Tibial nerve (tissue), 4 donors: ENCODE data around the gene CDH12. TPM values are rescaled to one million over a fixed set of nuclear protein-coding genes. Genes with fewer than 3 reads are reported as not detected.

Experiments
- DNase-seq, 2 donors: peaks; one replicate each; pipeline ENCODE4 v3.0.0-alpha.2; 2019; ENCODE audit warnings: low spot score in 2 of 2
- H3K27ac ChIP-seq, 4 donors: fragments of 200-600 bp; sonication (generic) in 3 of 4; one replicate each; pipeline ENCODE4 v1.5.1; 2017 to 2019; ENCODE audit warnings: mild to moderate bottlenecking in 1 of 4
- H3K27me3 ChIP-seq, 2 donors: fragments of 200-600 bp; sonication (generic) in 1 of 2; one replicate each; pipeline versions ENCODE4 v1.5.1 to v1.6.0; 2017 to 2019
- H3K36me3 ChIP-seq, 3 donors: fragments of 200-600 bp; sonication (generic); one replicate each; pipeline ENCODE4 v1.5.1; 2018 to 2019
- H3K4me1 ChIP-seq, 4 donors: fragments of 200-600 bp; sonication (generic) in 3 of 4; one replicate each; pipeline ENCODE4 v1.5.1; 2017 to 2019
- H3K4me3 ChIP-seq, 4 donors: fragments of 200-600 bp; sonication (generic) in 3 of 4; one replicate each; pipeline ENCODE4 v1.5.1; 2017 to 2019; ENCODE audit warnings: mild to moderate bottlenecking in 1 of 4, moderate library complexity in 1 of 4
- H3K9me3 ChIP-seq, 4 donors: fragments of 200-600 bp; sonication (generic) in 3 of 4; one replicate each; pipeline ENCODE4 v1.5.1; 2017 to 2019
- EP300 ChIP-seq, 2 donors: sonication (generic); formaldehyde crosslinking; IDR thresholded peaks; one replicate each; pipeline ENCODE4 v1.6.1; 2017; ENCODE audit warnings: antibody characterized with exemption in 2 of 2, mild to moderate bottlenecking in 1 of 2
- POLR2A ChIP-seq, 2 donors: fragments of 450-650 bp; IDR thresholded peaks; one replicate each; pipeline ENCODE4 v1.6.1; 2017; ENCODE audit warnings: antibody characterized with exemption in 2 of 2, mild to moderate bottlenecking in 2 of 2, moderate library complexity in 2 of 2
- WGBS, 2 donors: methylation state at CpG; one replicate each; pipeline ENCODE4 v1.1.5; 2018; 5-methylcytosine and 5-hydroxymethylcytosine counted together
- total RNA-seq, 4 donors: library from RNA; depleted of rRNA; stranded (reverse); fragments of >200 nt; gene quantifications; one replicate each; pipeline ENCODE4 v1.1.0, GENCODE V29; 2016
- TF ChIP-seq, protein P1 (sequence below), 5 experiments: fragments of 200-600 bp in 3 of 5; fragments of 450-650 bp in 2 of 5; sonication (generic) in 3 of 5; IDR thresholded peaks; one replicate each; pipeline ENCODE4 v1.5.1; 2016 to 2019; ENCODE audit warnings: antibody characterized with exemption in 5 of 5, mild to moderate bottlenecking in 3 of 5, moderate library complexity in 2 of 5

The CDH12 gene
- total RNA-seq, 4 donors from 2014 or later = 0.30 TPM; not detected in 3

DNA sequence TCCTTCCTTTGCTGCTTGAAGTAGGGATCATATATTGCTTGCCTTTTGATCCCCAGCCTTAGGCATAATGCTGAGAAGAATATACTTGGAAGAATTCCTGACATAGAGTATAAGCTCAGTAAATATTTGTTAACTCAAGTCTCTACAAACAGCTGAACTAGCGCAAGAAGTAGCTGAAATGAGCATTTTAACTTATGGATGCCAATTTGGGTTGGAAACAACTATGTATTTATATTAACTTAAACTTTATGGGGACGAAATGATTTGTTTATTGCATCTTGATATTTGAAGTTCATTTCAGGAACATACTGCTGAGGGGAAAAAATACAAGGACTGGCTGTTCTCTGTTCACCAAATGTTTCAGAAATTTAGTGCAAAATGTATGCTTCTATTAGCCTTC is 258.7 kb downstream of the CDH12 start:
- no peak for TF ChIP-seq POLR2A (IDR thresholded peaks at IDR 0.05)
- TF ChIP-seq, protein P1, sequence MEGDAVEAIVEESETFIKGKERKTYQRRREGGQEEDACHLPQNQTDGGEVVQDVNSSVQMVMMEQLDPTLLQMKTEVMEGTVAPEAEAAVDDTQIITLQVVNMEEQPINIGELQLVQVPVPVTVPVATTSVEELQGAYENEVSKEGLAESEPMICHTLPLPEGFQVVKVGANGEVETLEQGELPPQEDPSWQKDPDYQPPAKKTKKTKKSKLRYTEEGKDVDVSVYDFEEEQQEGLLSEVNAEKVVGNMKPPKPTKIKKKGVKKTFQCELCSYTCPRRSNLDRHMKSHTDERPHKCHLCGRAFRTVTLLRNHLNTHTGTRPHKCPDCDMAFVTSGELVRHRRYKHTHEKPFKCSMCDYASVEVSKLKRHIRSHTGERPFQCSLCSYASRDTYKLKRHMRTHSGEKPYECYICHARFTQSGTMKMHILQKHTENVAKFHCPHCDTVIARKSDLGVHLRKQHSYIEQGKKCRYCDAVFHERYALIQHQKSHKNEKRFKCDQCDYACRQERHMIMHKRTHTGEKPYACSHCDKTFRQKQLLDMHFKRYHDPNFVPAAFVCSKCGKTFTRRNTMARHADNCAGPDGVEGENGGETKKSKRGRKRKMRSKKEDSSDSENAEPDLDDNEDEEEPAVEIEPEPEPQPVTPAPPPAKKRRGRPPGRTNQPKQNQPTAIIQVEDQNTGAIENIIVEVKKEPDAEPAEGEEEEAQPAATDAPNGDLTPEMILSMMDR (IDR thresholded peaks at IDR 0.05) = no peak
- no peak for TF ChIP-seq EP300 (IDR thresholded peaks at IDR 0.05)
- 66 to 78% methylated on average over 2 of the region's 2 CpGs for WGBS, 2 donors

DNA sequence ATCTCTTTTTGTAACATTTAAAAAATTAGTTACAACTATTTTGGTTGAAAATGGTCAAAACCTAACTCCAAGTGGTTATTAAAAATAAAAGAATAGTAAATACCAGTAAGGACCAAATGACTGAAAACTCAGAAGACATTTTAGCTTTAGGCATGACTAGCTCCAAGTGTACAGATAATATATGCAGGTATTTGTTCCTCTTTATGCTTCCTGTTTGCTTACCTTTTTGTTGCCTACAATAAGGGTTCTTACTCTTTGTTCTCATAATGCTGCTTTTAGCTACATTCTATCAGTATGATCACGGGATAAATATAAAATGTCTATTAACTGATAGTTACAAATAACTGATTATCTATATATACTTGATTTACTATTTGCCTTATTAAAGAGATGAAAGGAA is 259.6 kb downstream of the CDH12 start:
- 88 to 91% methylated on average over 1 of the region's 1 CpG for WGBS, 2 donors
- no peaks in the 10 kb centered on the region for H3K36me3 ChIP-seq
- TF ChIP-seq, protein P1 (IDR thresholded peaks at IDR 0.05) = no peak
- TF ChIP-seq POLR2A (IDR thresholded peaks at IDR 0.05) (no peak), EP300 (IDR thresholded peaks at IDR 0.05) (no peak)
- H3K9me3 ChIP-seq = no peaks in the 10 kb centered on the region
- no peak overlapping the region for H3K27ac ChIP-seq
- H3K4me1 ChIP-seq = no peaks in the 10 kb centered on the region
- H3K27me3 ChIP-seq = no peaks in the 10 kb centered on the region
- H3K4me3 ChIP-seq = no peak overlapping the region
- DNase-seq = no peak

More for the DNA sequence above, 258.7 kb downstream of the CDH12 start:
- no peak overlapping the region for H3K27ac ChIP-seq
- no peaks in the 10 kb centered on the region for H3K4me1 ChIP-seq
- no peak overlapping the region for H3K4me3 ChIP-seq
- H3K36me3 ChIP-seq = no peaks in the 10 kb centered on the region
- H3K27me3 ChIP-seq = no peaks in the 10 kb centered on the region
- no peaks in the 10 kb centered on the region for H3K9me3 ChIP-seq
- no peak for DNase-seq

DNA sequence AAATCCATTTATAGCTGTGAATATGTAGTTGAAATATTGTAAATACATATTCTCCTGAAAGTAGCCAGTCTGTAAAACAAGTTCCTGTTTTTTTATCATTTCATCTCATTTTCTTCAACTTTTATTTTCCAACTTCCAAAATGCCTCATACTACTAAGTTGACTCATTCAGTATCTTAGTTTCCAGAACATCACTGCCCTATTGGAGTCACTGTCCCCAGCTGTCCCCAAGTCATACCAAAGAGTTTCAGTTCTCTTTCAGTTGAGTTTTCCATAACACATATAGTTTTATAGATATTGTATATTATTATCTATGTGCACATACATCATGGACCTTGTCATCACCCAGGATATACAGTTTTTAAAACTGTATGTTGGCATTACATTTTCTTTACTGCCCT is 261.7 kb downstream of the CDH12 start:
- Histone ChIP-seq H3K27ac (no peak overlapping the region), H3K4me1 (no peaks in the 10 kb centered on the region), H3K36me3 (no peaks in the 10 kb centered on the region), H3K27me3 (no peaks in the 10 kb centered on the region), H3K4me3 (no peak overlapping the region), H3K9me3 (no peaks in the 10 kb centered on the region)
- no peak for TF ChIP-seq POLR2A (IDR thresholded peaks at IDR 0.05)
- no peak for TF ChIP-seq EP300 (IDR thresholded peaks at IDR 0.05)
- TF ChIP-seq, protein P1 (IDR thresholded peaks at IDR 0.05) = no peak
- DNase-seq = no peak

DNA sequence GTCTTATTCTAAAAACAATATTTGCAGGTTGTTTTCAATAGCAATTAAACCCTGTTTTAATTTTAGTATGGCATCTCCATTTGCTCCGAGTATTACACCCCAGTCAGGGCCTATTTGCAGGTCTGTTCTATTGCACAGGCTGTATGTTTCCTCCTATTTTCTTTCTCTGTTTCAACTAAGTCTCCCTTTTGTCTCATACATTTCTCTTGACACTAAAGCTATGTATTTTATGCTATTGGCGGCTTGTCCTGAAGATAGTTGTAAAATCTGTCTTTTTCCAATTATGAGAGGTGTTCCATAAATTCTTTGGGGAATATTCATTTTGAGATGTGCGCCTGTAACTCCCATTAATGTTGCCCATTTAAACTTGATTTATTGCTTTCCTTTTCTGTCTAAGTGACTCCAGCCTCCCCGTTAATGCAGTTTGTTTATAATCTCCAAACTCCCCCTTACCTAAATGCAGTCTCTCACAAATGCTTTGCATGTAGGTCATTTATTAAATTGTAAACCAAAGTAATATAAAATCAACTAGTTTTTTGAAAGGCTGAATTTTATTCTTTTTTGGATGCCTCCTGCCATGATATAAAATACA is 262.4 kb downstream of the CDH12 start:
- no peaks in the 10 kb centered on the region for H3K27me3 ChIP-seq
- TF ChIP-seq EP300 (IDR thresholded peaks at IDR 0.05) (no peak), POLR2A (IDR thresholded peaks at IDR 0.05) (no peak)
- TF ChIP-seq, protein P1 (IDR thresholded peaks at IDR 0.05) = no peak
- 62 to 69% methylated on average over 4 of the region's 4 CpGs for WGBS, 2 donors
- H3K9me3 ChIP-seq = no peaks in the 10 kb centered on the region
- no peak for DNase-seq
- no peaks in the 10 kb centered on the region for H3K36me3 ChIP-seq
- no peak overlapping the region for H3K27ac ChIP-seq
- H3K4me1 ChIP-seq = no peaks in the 10 kb centered on the region
- no peak overlapping the region for H3K4me3 ChIP-seq

DNA sequence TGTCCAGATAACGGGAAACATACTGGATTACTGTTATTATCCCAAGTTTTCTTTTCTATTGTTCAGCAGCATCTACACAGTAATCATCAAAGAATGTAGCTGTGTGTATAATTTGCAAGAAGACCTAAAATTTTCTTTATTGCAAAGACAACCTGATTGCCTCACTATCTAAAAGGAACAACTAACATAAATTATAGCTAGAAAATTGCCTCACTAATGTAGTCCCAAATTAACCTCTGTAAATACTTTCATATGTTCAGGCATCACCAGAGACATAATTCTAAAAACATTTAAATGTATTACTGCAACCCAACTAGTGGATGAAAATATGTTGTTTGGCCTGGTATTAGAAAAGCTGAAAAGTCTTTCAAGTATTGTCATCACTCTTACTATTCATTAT is 275.4 kb downstream of the CDH12 start:
- H3K27ac ChIP-seq = no peak overlapping the region
- H3K4me3 ChIP-seq = no peak overlapping the region
- WGBS, 2 donors = 44 to 61% methylated on average over 1 of the region's 1 CpG
- TF ChIP-seq, protein P1 (IDR thresholded peaks at IDR 0.05) = no peak
- TF ChIP-seq POLR2A (IDR thresholded peaks at IDR 0.05) (no peak), EP300 (IDR thresholded peaks at IDR 0.05) (no peak)
- no peaks in the 10 kb centered on the region for H3K36me3 ChIP-seq
- no peaks in the 10 kb centered on the region for H3K27me3 ChIP-seq
- no peak for DNase-seq
- H3K9me3 ChIP-seq = no peaks in the 10 kb centered on the region
- no peaks in the 10 kb centered on the region for H3K4me1 ChIP-seq
